WTC11 (cell line): ENCODE results near the gene GPD1. TPM values are rescaled to one million over a fixed set of nuclear protein-coding genes. Genes with fewer than 3 reads are reported as not detected.

Experiments
- ATAC-seq: fragments of 200-7000 bp; cut with Tn5 transposase; 2 replicates; pipeline ENCODE4 v1.10.0; 2021; ENCODE audit warnings: mild to moderate bottlenecking, moderate library complexity
- CTCF ChIA-PET: fragments of 300-600 bp; sonication (Branson Sonifier 250); formaldehyde crosslinking; loops from one replicate; lab custom pipeline; 2021; ENCODE audit warnings: antibody characterized with exemption; lab: Charles Lee
- POLR2A ChIA-PET: fragments of 350-600 bp; sonication (Branson Sonifier 250); formaldehyde crosslinking; loops from one replicate; lab custom pipeline; 2021; ENCODE audit warnings: antibody characterized with exemption; lab: Charles Lee
- DNase-seq: peaks from one replicate; pipeline ENCODE4 v3.0.0; 2021; ENCODE audit warnings: low spot score
- H3K27ac Mint-ChIP-seq: 2 replicates; pipeline ENCODE4 v1.8.0; 2021; ENCODE audit warnings: mixed read lengths
- H3K27me3 Mint-ChIP-seq: 2 replicates; pipeline ENCODE4 v1.8.0; 2021; ENCODE audit warnings: low read depth, mild to moderate bottlenecking, moderate library complexity, mixed read lengths
- H3K36me3 Mint-ChIP-seq: 2 replicates; pipeline ENCODE4 v1.8.0; 2021; ENCODE audit warnings: mixed read lengths
- H3K4me1 Mint-ChIP-seq: 2 replicates; pipeline ENCODE4 v1.8.0; 2022; ENCODE audit warnings: mixed read lengths
- H3K4me3 Mint-ChIP-seq: 2 replicates; pipeline ENCODE4 v1.8.0; 2021; ENCODE audit warnings: mild to moderate bottlenecking, moderate library complexity, mixed read lengths
- H3K9me3 Mint-ChIP-seq: 2 replicates; pipeline ENCODE4 v1.8.0; 2021; ENCODE audit warnings: mixed read lengths
- CREM ChIP-seq: sonication (generic); formaldehyde crosslinking; IDR thresholded peaks from 2 replicates; pipeline ENCODE4 v1.8.1; 2022; ENCODE audit warnings: mild to moderate bottlenecking, missing genetic modification reagents, moderate library complexity
- ELF4 ChIP-seq: sonication (generic); formaldehyde crosslinking; IDR thresholded peaks from 2 replicates; pipeline ENCODE4 v1.8.1; 2022; ENCODE audit warnings: low read depth, mild to moderate bottlenecking, moderate library complexity, missing genetic modification reagents
- FOXK1 ChIP-seq: sonication (generic); formaldehyde crosslinking; IDR thresholded peaks from 2 replicates; pipeline ENCODE4 v1.8.0; 2022; ENCODE audit warnings: mild to moderate bottlenecking, moderate library complexity, missing genetic modification reagents
- GABPB1 ChIP-seq: sonication (generic); formaldehyde crosslinking; IDR thresholded peaks from 2 replicates; pipeline ENCODE4 v1.8.1; 2023; ENCODE audit warnings: mild to moderate bottlenecking, missing genetic modification reagents
- IRF2 ChIP-seq: sonication (generic); formaldehyde crosslinking; IDR thresholded peaks from 2 replicates; pipeline ENCODE4 v1.8.0; 2022; ENCODE audit warnings: low read depth, missing genetic modification reagents, borderline replicate concordance
- JUN ChIP-seq: sonication (generic); formaldehyde crosslinking; IDR thresholded peaks from 2 replicates; pipeline ENCODE4 v1.8.0; 2023; ENCODE audit warnings: mild to moderate bottlenecking, missing genetic modification reagents
- KAT7 ChIP-seq: sonication (generic); formaldehyde crosslinking; IDR thresholded peaks from 2 replicates; pipeline ENCODE4 v1.8.1; 2023; ENCODE audit warnings: missing genetic modification reagents, mild to moderate bottlenecking, borderline replicate concordance
- MYBL2 ChIP-seq: sonication (generic); formaldehyde crosslinking; IDR thresholded peaks from 2 replicates; pipeline ENCODE4 v1.8.1; 2023; ENCODE audit warnings: mild to moderate bottlenecking, moderate library complexity, missing genetic modification reagents
- NFATC4 ChIP-seq: fragments of 250-450 bp; sonication (Bioruptor Pico); IDR thresholded peaks from 2 replicates; pipeline ENCODE4 v1.9.0; 2021; ENCODE audit warnings: mild to moderate bottlenecking
- PRRX2 ChIP-seq: fragments of 250-450 bp; sonication (Bioruptor Pico); IDR thresholded peaks from 2 replicates; pipeline ENCODE4 v1.8.0; 2021; ENCODE audit warnings: mild to moderate bottlenecking
- SMAD4 ChIP-seq: sonication (generic); formaldehyde crosslinking; IDR thresholded peaks from 2 replicates; pipeline ENCODE4 v1.8.0; 2022; ENCODE audit warnings: mild to moderate bottlenecking, missing genetic modification reagents
- SP1 ChIP-seq: sonication (generic); formaldehyde crosslinking; conservative IDR thresholded peaks from 2 replicates; pipeline ENCODE4 v1.8.1; 2022; ENCODE audit warnings: missing genetic modification reagents
- ZNF219 ChIP-seq: sonication (generic); formaldehyde crosslinking; IDR thresholded peaks from 2 replicates; pipeline ENCODE4 v1.8.0; 2023; ENCODE audit warnings: missing genetic modification reagents, mild to moderate bottlenecking, borderline replicate concordance
- ZNF671 ChIP-seq: fragments of 250-450 bp; sonication (Bioruptor Pico); IDR thresholded peaks from 2 replicates; pipeline ENCODE4 v1.8.0; 2021; ENCODE audit warnings: mild to moderate bottlenecking
- total RNA-seq: library from RNA; stranded (reverse); gene quantifications from 3 replicates; pipeline ENCODE4 v1.2.3, GENCODE V29; 2021
- TF ChIP-seq, protein P1 (sequence below): sonication (generic); formaldehyde crosslinking; IDR thresholded peaks from 2 replicates; pipeline ENCODE4 v1.8.1; 2022; ENCODE audit warnings: mild to moderate bottlenecking, moderate library complexity, missing genetic modification reagents
- TF ChIP-seq, protein P2 (sequence below): fragments of 250-450 bp; sonication (Bioruptor Pico); IDR thresholded peaks from 2 replicates; pipeline ENCODE4 v1.9.0; 2021; ENCODE audit warnings: moderate library complexity, mild to moderate bottlenecking, inconsistent platforms, borderline replicate concordance
- TF ChIP-seq, protein P3 (sequence below): fragments of 250-450 bp; sonication (Bioruptor Pico); IDR thresholded peaks from 2 replicates; pipeline ENCODE4 v2.1.2; 2022; ENCODE audit warnings: mild to moderate bottlenecking, moderate library complexity
- TF ChIP-seq, protein P4 (sequence below): sonication (generic); formaldehyde crosslinking; IDR thresholded peaks from 2 replicates; pipeline ENCODE4 v1.8.0; 2022; ENCODE audit warnings: mild to moderate bottlenecking, missing genetic modification reagents
- TF ChIP-seq, protein P5 (sequence below): fragments of 250-450 bp; sonication (Bioruptor Pico); conservative IDR thresholded peaks from 2 replicates; pipeline ENCODE4 v1.9.0; 2021; ENCODE audit warnings: mild to moderate bottlenecking
- TF ChIP-seq, protein P6 (sequence below): fragments of 250-450 bp; sonication (Bioruptor Pico); IDR thresholded peaks from 2 replicates; pipeline ENCODE4 v1.9.0; 2021; ENCODE audit warnings: mild to moderate bottlenecking
- TF ChIP-seq, protein P7 (sequence below): sonication (generic); formaldehyde crosslinking; conservative IDR thresholded peaks from 2 replicates; pipeline ENCODE4 v1.8.1; 2023; ENCODE audit warnings: mild to moderate bottlenecking, low read depth, missing genetic modification reagents, moderate library complexity
- TF ChIP-seq, protein P8 (sequence below): sonication (generic); formaldehyde crosslinking; IDR thresholded peaks from 2 replicates; pipeline ENCODE4 v1.8.0; 2022; ENCODE audit warnings: mild to moderate bottlenecking, missing genetic modification reagents

Gene GPD1
- total RNA-seq, 1 experiment from 2014 or later: 0.77 TPM

DNA sequence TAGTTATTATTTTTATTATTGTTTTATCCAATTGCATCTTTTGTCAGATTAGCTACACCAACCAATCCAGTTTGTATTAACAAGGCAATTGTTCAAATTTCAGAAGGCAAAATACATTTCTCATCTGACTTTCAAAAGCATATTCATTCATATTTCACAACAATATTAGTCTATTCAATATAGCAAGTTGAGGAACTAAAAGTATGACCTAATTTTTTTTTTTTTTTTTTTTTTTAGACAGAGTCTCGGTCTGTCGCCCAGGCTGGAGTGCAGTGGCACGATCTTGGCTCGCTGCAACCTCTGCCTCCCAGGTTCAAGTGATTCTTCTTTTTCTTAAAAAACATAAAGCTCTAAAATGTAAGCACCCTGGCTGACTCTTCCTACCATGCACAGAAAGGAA is 25.5 kb downstream of the GPD1 start:
- ChIA-PET POLR2A (interaction anchor here (0.6 to 1.3 kb wide), 2 partner anchors 44 to 787 kb away, joined by 3 read pairs; partner anchors contain the start of gene SMARCD1), CTCF (interaction anchor here (0.9 to 3.9 kb wide), 2 partner anchors 18 to 28 kb away, joined by 3 to 21 read pairs; partner anchors contain the start of gene COX14)
- TF ChIP-seq MYBL2 (CRISPR knock-in tag): no peak
- TF ChIP-seq, protein P1, sequence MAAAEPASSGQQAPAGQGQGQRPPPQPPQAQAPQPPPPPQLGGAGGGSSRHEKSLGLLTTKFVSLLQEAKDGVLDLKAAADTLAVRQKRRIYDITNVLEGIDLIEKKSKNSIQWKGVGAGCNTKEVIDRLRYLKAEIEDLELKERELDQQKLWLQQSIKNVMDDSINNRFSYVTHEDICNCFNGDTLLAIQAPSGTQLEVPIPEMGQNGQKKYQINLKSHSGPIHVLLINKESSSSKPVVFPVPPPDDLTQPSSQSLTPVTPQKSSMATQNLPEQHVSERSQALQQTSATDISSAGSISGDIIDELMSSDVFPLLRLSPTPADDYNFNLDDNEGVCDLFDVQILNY: no peak
- no peak for TF ChIP-seq KAT7 (CRISPR knock-in tag)
- TF ChIP-seq NFATC4 (CRISPR knock-in tag): no peak
- TF ChIP-seq SP1 (CRISPR knock-in tag): no peak
- no peak for TF ChIP-seq CREM
- TF ChIP-seq ZNF219 (CRISPR knock-in tag): no peak
- TF ChIP-seq, protein P2, sequence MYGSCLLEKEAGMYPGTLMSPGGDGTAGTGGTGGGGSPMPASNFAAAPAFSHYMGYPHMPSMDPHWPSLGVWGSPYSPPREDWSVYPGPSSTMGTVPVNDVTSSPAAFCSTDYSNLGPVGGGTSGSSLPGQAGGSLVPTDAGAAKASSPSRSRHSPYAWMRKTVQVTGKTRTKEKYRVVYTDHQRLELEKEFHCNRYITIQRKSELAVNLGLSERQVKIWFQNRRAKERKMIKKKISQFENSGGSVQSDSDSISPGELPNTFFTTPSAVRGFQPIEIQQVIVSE: no peak
- TF ChIP-seq JUN (CRISPR knock-in tag): no peak
- no peak for TF ChIP-seq FOXK1 (CRISPR knock-in tag)
- TF ChIP-seq, protein P3, sequence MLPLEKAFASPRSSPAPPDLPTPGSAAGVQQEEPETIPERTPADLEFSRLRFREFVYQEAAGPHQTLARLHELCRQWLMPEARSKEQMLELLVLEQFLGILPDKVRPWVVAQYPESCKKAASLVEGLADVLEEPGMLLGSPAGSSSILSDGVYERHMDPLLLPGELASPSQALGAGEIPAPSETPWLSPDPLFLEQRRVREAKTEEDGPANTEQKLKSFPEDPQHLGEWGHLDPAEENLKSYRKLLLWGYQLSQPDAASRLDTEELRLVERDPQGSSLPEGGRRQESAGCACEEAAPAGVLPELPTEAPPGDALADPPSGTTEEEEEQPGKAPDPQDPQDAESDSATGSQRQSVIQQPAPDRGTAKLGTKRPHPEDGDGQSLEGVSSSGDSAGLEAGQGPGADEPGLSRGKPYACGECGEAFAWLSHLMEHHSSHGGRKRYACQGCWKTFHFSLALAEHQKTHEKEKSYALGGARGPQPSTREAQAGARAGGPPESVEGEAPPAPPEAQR (CRISPR knock-in tag): no peak
- no peak for TF ChIP-seq SMAD4 (CRISPR knock-in tag)
- no peak for TF ChIP-seq IRF2 (CRISPR knock-in tag)
- no peak for TF ChIP-seq ZNF671 (CRISPR knock-in tag)
- Mint-ChIP-seq H3K4me1 (no peaks in the 10 kb centered on the region), H3K27ac (no peak overlapping the region), H3K9me3 (no peaks in the 10 kb centered on the region), H3K36me3 (peaks cover 41% of the 10 kb centered on the region), H3K4me3 (no peak overlapping the region), H3K27me3 (no peaks in the 10 kb centered on the region)
- ATAC-seq (no peak), DNase-seq (no peak)

DNA sequence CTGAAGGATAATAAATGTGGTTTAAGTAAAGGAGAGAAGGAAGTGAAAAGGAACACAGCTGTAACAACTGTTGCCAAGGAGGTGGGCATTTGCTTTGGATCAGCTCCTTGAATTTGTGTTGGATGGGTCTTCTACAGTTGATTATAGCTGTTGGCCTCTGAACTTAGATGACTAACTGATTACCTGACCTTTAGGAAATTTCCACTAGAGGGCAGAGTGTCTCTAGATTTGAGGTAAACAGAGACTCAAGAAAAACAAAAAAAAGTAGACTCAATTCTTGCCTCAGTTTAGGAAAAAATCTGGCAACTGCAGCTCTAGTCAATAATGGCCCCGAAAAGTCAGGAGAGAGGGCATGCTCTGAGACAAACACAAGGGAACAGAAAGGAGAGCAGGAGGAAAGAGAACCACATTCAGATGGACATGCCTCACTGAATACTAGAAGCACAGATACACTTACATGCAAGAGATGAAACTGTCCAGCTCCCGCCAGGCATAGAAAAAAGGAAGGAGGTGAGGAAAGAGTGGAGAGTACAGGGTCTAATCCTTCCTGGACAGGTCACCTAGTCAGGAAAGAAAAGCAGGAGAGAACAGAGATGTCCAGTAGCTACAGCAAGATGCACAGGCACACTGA is 28.8 kb downstream of the GPD1 start:
- Mint-ChIP-seq H3K27ac (no peak overlapping the region), H3K36me3 (peaks cover 58% of the 10 kb centered on the region), H3K9me3 (no peaks in the 10 kb centered on the region), H3K27me3 (no peaks in the 10 kb centered on the region), H3K4me3 (no peak overlapping the region), H3K4me1 (no peaks in the 10 kb centered on the region)
- CTCF ChIA-PET: interaction anchor here (0.7 to 1.2 kb wide), 4 partner anchors 21 to 182 kb away, joined by 3 read pairs; partner anchors contain the start of gene COX14
- no peak for DNase-seq
- ATAC-seq: no peak
- POLR2A ChIA-PET: interaction anchor here (0.6 kb wide), 1 partner anchor 120 kb away, joined by 3 read pairs; no protein-coding TSS in a partner anchor
- no peak for TF ChIP-seq PRRX2 (CRISPR knock-in tag)
- TF ChIP-seq, protein P4, sequence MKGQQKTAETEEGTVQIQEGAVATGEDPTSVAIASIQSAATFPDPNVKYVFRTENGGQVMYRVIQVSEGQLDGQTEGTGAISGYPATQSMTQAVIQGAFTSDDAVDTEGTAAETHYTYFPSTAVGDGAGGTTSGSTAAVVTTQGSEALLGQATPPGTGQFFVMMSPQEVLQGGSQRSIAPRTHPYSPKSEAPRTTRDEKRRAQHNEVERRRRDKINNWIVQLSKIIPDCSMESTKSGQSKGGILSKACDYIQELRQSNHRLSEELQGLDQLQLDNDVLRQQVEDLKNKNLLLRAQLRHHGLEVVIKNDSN (CRISPR knock-in tag): no peak
- TF ChIP-seq, protein P5, sequence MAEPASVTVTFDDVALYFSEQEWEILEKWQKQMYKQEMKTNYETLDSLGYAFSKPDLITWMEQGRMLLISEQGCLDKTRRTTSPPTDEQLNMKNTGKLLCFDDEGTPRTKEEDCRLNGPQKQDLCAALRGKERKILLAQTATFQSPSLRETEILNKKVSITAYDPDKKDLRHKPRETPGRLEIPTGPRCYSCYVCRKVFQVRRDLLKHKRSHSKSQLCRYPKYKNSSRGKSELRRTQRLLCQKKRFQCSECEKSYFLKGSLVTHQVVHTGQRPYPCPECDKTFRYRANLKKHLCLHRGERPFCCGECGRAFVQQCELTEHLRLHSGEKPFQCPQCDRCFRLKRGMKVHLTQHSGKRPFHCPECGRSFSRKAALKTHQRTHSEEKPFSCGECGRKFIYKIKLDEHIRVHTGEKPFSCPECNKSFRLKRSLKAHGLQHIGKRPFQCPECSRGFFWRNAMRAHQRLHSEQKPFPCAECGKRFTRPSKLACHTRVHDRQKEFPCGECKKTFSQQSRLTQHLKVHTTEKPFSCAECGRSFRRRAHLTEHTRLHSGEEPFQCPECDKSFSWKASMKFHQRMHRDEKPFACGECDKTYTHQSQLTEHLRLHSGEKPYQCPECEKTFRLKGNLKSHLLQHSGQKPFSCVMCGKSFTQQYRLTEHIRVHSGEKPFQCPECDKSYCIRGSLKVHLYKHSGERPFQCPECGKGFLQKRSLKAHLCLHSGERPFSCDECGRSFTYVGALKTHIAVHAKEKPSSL (CRISPR knock-in tag): no peak
- no peak for TF ChIP-seq CREM
- TF ChIP-seq NFATC4 (CRISPR knock-in tag): no peak
- TF ChIP-seq GABPB1: no peak
- TF ChIP-seq, protein P6, sequence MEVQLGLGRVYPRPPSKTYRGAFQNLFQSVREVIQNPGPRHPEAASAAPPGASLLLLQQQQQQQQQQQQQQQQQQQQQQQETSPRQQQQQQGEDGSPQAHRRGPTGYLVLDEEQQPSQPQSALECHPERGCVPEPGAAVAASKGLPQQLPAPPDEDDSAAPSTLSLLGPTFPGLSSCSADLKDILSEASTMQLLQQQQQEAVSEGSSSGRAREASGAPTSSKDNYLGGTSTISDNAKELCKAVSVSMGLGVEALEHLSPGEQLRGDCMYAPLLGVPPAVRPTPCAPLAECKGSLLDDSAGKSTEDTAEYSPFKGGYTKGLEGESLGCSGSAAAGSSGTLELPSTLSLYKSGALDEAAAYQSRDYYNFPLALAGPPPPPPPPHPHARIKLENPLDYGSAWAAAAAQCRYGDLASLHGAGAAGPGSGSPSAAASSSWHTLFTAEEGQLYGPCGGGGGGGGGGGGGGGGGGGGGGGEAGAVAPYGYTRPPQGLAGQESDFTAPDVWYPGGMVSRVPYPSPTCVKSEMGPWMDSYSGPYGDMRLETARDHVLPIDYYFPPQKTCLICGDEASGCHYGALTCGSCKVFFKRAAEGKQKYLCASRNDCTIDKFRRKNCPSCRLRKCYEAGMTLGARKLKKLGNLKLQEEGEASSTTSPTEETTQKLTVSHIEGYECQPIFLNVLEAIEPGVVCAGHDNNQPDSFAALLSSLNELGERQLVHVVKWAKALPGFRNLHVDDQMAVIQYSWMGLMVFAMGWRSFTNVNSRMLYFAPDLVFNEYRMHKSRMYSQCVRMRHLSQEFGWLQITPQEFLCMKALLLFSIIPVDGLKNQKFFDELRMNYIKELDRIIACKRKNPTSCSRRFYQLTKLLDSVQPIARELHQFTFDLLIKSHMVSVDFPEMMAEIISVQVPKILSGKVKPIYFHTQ (CRISPR knock-in tag): no peak
- no peak for TF ChIP-seq ELF4 (CRISPR knock-in tag)
- no peak for TF ChIP-seq MYBL2 (CRISPR knock-in tag)
- TF ChIP-seq, protein P7, sequence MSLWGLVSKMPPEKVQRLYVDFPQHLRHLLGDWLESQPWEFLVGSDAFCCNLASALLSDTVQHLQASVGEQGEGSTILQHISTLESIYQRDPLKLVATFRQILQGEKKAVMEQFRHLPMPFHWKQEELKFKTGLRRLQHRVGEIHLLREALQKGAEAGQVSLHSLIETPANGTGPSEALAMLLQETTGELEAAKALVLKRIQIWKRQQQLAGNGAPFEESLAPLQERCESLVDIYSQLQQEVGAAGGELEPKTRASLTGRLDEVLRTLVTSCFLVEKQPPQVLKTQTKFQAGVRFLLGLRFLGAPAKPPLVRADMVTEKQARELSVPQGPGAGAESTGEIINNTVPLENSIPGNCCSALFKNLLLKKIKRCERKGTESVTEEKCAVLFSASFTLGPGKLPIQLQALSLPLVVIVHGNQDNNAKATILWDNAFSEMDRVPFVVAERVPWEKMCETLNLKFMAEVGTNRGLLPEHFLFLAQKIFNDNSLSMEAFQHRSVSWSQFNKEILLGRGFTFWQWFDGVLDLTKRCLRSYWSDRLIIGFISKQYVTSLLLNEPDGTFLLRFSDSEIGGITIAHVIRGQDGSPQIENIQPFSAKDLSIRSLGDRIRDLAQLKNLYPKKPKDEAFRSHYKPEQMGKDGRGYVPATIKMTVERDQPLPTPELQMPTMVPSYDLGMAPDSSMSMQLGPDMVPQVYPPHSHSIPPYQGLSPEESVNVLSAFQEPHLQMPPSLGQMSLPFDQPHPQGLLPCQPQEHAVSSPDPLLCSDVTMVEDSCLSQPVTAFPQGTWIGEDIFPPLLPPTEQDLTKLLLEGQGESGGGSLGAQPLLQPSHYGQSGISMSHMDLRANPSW (CRISPR knock-in tag): no peak
- no peak for TF ChIP-seq JUN (CRISPR knock-in tag)
- TF ChIP-seq, protein P8, sequence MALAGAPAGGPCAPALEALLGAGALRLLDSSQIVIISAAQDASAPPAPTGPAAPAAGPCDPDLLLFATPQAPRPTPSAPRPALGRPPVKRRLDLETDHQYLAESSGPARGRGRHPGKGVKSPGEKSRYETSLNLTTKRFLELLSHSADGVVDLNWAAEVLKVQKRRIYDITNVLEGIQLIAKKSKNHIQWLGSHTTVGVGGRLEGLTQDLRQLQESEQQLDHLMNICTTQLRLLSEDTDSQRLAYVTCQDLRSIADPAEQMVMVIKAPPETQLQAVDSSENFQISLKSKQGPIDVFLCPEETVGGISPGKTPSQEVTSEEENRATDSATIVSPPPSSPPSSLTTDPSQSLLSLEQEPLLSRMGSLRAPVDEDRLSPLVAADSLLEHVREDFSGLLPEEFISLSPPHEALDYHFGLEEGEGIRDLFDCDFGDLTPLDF (CRISPR knock-in tag): no peak
